Measurements from ENCODE around the gene UBA6.
"Not testable (repeated sequence)": the region's sequence is repeated elsewhere in the genome, so short reads cannot be mapped to it uniquely, and the experiment has no call there.

The UBA6 gene

GRCh38 chr4:67713529-67714247 lies 12.7 kb upstream of the UBA6 start:
- DNase-seq (ENCODE audit: low spot score) = no peak

- DNase-seq (ENCODE audit: low spot score) = no peak
These were observed 11.9 kb upstream of the UBA6 start for GRCh38 chr4:67712650-67713528.

DNA sequence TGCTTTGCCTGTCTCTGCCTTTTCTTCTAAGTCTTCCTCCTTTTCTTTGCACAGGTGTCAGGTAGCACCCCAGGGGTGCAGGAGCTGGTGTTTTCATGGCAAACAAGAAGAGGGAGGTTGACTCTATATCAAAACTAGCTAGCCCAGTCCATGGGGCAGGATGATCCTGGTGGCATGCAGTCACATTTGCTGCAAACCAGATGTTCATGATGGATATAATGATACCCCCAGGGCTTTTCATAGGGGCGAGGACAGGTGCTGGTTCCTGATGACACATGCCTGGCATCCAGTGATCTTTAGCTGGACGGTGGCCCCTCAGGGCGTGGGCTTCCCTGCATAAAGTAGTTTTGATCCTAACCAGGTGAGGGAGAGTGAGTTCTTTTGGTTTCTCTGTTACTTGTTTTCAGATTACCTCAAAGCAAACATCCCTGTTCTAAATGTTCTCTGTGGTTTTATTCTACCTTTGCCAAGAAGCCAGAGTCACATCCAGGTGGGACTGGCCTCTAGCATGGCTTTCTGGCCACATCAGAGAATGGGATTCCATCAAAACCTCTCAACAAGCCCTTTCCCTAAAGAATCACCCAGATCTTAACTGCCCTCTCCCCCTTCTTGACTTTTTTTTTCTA lies 11.2 kb upstream of the UBA6 start:
- DNase-seq (ENCODE audit: low spot score) = no peak

- DNase-seq (ENCODE audit: low spot score) = not testable (repeated sequence)
These were observed 5.7 kb upstream of the UBA6 start for GRCh38 chr4:67706682-67707081.

GRCh38 chr4:67704843-67705242 lies 3.9 kb upstream of the UBA6 start:
- no peak for DNase-seq (ENCODE audit: low spot score)

- DNase-seq (ENCODE audit: low spot score) = no peak
These were observed 1.2 kb upstream of the UBA6 start for GRCh38 chr4:67702166-67702565.

- no peak for DNase-seq (ENCODE audit: low spot score)
These were observed 529 bp upstream of the UBA6 start for GRCh38 chr4:67701517-67701850.

GRCh38 chr4:67700116-67700737 lies 728 bp downstream of the UBA6 start:
- peak; percentile 55 for DNase-seq (ENCODE audit: low spot score)

DNA sequence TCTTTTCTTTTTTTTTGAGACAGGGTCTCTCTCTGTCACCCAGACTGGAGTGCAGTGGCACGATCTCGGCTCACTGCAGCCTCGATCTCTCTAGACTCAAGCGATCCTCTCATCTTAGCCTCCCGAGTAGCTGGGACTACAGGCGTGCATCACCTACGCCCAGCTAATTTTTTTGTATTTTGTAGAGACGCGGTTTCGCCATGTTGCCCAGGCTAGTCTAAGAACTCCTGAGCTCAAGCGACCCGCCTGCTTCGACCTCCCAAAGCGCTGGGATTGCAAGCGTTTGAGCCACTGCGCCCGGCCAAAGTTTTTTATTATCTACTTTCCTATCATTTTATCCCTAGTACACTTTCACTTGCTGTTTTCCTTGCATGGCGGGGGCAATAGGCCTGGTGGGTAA lies 1.4 kb downstream of the UBA6 start:
- no peak for DNase-seq (ENCODE audit: low spot score)

DNA sequence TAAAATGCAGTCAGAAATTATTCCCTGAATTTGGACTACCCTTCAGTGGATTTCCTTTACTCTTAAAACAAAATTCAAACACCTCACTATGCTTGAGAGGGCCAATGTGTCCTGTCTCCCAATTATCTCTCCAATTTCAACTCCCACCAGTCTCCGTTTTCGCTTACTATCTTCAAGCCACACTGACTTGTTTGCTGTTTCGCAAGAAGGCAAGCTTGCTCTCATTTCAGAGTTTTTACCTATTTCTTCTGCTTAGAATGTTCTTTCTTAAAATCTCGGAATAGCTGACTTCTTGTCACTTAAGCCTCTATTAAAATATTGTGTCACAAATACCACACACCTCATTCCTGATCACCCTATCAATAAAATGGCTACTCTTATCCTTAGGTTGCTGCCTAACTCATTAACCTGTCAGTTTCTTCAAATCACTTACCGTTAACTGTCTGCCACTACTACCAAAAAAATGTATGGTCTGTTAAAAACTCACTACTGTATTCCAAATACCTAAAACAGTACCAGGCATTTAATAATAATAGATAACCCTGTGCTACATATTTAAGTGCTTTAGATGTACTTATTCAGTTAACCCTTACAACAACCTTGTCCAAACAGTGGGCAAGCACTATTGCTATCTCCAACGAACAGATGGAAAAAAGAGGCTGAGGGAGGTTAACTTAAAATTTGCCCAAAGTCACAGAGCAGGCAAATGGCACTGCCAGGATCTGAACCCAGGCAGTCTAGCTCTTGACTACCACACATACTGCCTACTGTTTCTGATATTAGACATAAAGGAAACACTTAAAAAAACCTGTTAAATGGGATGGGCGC lies 2.9 kb downstream of the UBA6 start:
- no peak for DNase-seq (ENCODE audit: low spot score)

DNA sequence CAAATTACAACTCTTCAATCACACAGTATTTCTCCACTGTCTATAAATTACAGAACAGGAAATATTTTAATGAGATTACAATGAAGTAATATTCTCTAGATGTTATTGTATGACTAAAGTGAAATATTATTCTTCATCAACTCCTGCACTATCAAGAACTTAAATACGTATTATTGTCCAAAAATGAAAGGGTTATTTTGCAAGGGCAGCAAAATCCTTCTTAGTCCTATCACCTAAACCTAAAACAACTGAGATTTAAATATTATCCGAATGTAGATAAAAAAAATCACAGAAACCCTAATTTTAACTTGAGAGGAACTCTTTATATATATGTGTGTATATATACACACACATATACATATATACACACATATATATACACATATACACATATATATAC lies 4.9 kb downstream of the UBA6 start:
- DNase-seq (ENCODE audit: low spot score) = no peak

- DNase-seq (ENCODE audit: low spot score) = no peak
These were observed 6.3 kb downstream of the UBA6 start for GRCh38 chr4:67694662-67695061.

- no peak for DNase-seq (ENCODE audit: low spot score)
These were observed 9.6 kb downstream of the UBA6 start for GRCh38 chr4:67691328-67691727.

- DNase-seq (ENCODE audit: low spot score) = no peak
These were observed 13.3 kb downstream of the UBA6 start for GRCh38 chr4:67687636-67688035.

GRCh38 chr4:67685532-67685859 lies 15.5 kb downstream of the UBA6 start:
- no peak for DNase-seq (ENCODE audit: low spot score)

DNA sequence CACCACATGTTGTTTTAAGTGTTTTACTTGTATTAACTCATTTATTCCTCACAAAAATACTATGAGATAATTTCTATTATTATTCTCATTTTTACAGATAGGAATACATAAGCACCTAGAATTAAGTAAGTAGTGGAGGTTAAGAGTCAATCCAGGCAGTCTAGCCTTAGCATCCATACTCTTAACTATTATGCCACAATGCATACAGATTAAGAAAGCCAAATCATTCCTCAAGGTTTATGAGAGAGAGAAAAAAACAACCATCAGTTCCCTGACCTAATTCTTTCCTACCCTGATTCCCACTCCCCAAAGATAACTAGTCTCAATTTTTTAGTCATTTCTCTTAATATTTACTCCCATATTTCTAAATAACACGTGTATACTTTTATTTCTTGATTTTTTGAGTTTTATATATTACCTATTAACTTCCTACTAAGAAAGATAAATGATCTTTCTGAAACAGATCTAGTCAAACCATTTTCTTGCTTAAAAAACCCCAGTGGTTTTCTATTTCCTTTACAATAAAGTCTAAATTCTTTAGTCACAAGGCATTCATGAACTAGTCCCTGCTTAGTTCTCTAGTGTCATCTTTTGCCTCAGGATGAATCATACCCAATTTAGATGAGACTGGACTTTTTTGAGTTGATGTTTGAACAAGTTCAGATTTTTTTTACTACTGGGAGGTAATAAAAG lies 16.0 kb downstream of the UBA6 start:
- DNase-seq (ENCODE audit: low spot score) = no peak

GRCh38 chr4:67682266-67682665 lies 18.7 kb downstream of the UBA6 start:
- DNase-seq (ENCODE audit: low spot score) = no peak

DNA sequence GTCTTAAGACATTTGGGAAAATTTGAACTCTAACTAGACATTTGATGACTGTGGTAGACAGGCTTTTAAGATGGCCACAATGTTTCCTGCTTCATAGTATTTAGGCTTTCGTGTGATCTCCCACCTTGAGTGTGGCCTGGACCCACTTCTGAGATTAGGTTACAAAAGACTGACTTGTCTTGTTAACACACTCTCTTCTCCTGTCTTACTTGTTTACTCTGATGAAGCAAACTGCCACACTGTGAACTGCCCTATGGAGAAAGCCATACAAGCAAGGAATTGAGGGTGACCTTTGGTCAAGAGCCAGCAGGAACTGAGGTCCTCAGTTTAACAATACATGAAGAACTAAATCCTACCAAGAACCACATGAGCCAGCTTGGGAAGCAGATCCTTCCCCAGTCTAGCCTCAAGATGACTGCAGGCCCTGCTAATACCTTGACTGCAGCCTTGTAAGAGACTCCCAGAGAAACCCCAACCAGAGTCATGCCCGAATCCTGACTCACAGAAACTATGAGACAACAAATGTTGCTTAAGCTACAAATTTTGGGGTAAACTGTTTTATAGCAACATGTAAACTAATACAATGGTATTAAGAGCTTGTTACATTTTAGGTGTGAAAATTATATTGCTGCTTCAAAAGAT lies 20.3 kb downstream of the UBA6 start:
- DNase-seq (ENCODE audit: low spot score) = no peak

GRCh38 chr4:67678612-67679011 lies 22.3 kb downstream of the UBA6 start:
- DNase-seq (ENCODE audit: low spot score) = no peak

- no peak for DNase-seq (ENCODE audit: low spot score)
These were observed 26.9 kb downstream of the UBA6 start for GRCh38 chr4:67674098-67674497.

- DNase-seq (ENCODE audit: low spot score) = no peak
These were observed 32.6 kb downstream of the UBA6 start for GRCh38 chr4:67668315-67668714.
